ENCODE data around the gene CLDN3.

The CLDN3 gene

GRCh38 chr7:73773700-73774517 is 3.8 kb upstream of the CLDN3 start:
- in situ Hi-C loops (cut with HindIII; ENCODE audit: low sequenced_read_pairs) = no loop called here

GRCh38 chr7:73770860-73771670 is 995 bp upstream of the CLDN3 start:
- in situ Hi-C loops (cut with HindIII; ENCODE audit: low sequenced_read_pairs) = no loop called here

- in situ Hi-C loops (cut with HindIII; ENCODE audit: low sequenced_read_pairs) = no loop called here
Measured at GRCh38 chr7:73769481-73770001, 529 bp downstream of the CLDN3 start.

GRCh38 chr7:73768641-73769480 is 1.2 kb downstream of the CLDN3 start:
- in situ Hi-C loops (cut with HindIII; ENCODE audit: low sequenced_read_pairs) = no loop called here

- in situ Hi-C loops (cut with HindIII; ENCODE audit: low sequenced_read_pairs) = no loop called here
Measured at GRCh38 chr7:73766556-73767229, 3.4 kb downstream of the CLDN3 start.

GRCh38 chr7:73762659-73762999 is 7.4 kb downstream of the CLDN3 start:
- in situ Hi-C loops (cut with HindIII; ENCODE audit: low sequenced_read_pairs) = no loop called here

- in situ Hi-C loops (cut with HindIII; ENCODE audit: low sequenced_read_pairs) = no loop called here
Measured at GRCh38 chr7:73761854-73762658, 8.0 kb downstream of the CLDN3 start.

- in situ Hi-C loops (cut with HindIII; ENCODE audit: low sequenced_read_pairs) = no loop called here
Measured at GRCh38 chr7:73758581-73759138, 11.4 kb downstream of the CLDN3 start.

GRCh38 chr7:73749931-73750776 is 19.9 kb downstream of the CLDN3 start:
- in situ Hi-C loops (cut with HindIII; ENCODE audit: low sequenced_read_pairs) = loop anchor here (5.0 kb wide), 1 partner anchor 57 kb away; no protein-coding TSS in a partner anchor

GRCh38 chr7:73746378-73746777 is 23.7 kb downstream of the CLDN3 start:
- in situ Hi-C loops (cut with HindIII; ENCODE audit: low sequenced_read_pairs) = no loop called here

GRCh38 chr7:73742753-73743641 is 27.1 kb downstream of the CLDN3 start:
- in situ Hi-C loops (cut with HindIII; ENCODE audit: low sequenced_read_pairs) = no loop called here

GRCh38 chr7:73742338-73742752 is 27.7 kb downstream of the CLDN3 start:
- in situ Hi-C loops (cut with HindIII; ENCODE audit: low sequenced_read_pairs) = no loop called here

GRCh38 chr7:73741600-73741999 is 28.5 kb downstream of the CLDN3 start:
- in situ Hi-C loops (cut with HindIII; ENCODE audit: low sequenced_read_pairs) = no loop called here

GRCh38 chr7:73740771-73741170 is 29.3 kb downstream of the CLDN3 start:
- in situ Hi-C loops (cut with HindIII; ENCODE audit: low sequenced_read_pairs) = no loop called here

GRCh38 chr7:73740212-73740611 is 29.9 kb downstream of the CLDN3 start:
- in situ Hi-C loops (cut with HindIII; ENCODE audit: low sequenced_read_pairs) = no loop called here

GRCh38 chr7:73739387-73739767 is 30.7 kb downstream of the CLDN3 start:
- in situ Hi-C loops (cut with HindIII; ENCODE audit: low sequenced_read_pairs) = no loop called here

- in situ Hi-C loops (cut with HindIII; ENCODE audit: low sequenced_read_pairs) = no loop called here
Measured at GRCh38 chr7:73738612-73739386, 31.3 kb downstream of the CLDN3 start, which contains the start of gene ABHD11. TSS of gene ABHD11 (minus strand) at chr7:73738802. CDS start at chr7:73738770, 32 bp downstream.

Data from endothelial cell of hepatic sinusoid (primary cell).